Measurements from ENCODE around the gene PLRG1.
"Not testable (repeated sequence)": the region's sequence is repeated elsewhere in the genome, so short reads cannot be mapped to it uniquely, and the experiment has no call there.

The PLRG1 gene

GRCh38 chr4:154549894-154550790, at the start of gene PLRG1:
PLRG1 (minus strand) TSS chr4:154550400; CDS start chr4:154550308, 92 bp downstream.
- DNase-seq (ENCODE audit: low spot score) = peak; percentile 96

DNA sequence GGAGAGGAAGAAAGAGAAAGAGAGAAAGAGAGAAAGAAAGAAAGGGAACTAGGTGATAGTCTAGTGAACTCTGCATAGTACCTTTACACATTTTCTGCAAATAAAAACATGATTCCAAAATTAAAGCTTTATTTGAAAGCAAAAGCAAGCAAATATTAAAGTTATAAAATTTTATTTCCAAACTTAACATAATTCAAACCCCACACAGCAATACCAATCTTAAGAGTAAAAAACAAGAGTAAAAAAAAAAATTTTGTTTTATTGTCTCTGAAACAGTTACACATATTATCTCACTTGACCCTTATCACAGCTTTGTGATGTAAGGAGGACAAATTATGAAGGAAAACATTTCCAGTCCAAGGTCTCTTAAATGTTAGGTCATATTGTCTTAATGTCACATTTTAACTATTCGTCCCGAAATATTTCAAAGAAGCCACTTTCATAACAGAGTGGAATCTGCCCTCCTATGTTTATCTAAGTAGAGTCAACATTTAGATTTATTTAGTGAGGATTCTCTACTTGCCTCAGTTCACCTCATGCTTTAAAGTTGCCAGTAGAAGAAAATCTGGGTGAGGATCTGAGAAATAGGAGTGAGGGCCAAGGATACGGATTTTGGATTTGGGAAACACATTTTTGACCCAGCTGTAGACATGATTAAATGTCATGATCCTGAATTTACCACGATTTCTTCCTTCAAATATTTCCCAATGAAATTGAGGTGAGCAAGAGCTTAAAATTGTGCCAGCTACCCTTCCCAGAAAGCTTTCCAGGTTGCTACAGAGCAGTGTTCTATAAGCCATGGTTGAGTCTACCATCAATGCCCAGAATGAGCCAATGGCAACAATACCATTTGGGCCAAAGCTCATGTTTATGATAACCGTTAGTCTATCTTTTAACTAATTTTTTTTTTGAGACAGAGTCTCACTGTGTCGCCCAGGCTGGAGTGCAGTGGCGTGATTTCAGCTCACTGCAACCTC, 47.9 kb upstream of the PLRG1 start:
- DNase-seq (ENCODE audit: low spot score) = no peak

DNA sequence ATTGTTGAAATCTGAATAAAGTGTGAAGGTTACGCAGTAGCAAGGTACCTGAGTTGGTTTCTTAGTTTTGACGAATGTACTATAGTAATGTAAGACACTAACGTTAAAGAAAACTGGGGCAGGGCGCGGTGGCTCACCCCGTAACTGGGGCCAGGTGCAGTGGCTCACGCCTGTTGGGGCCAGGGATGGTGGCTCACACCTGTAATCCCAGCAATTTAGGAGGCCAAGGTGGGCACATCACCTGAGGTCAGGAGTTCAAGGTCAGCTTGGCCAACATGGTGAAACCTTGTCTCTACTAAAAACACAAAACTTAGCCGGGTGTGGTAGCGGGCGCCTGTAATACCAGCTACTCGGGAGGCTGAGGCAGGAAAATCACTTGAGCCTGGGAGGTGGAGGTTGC, 47.1 kb upstream of the PLRG1 start:
- not testable (repeated sequence) for DNase-seq (ENCODE audit: low spot score)

DNA sequence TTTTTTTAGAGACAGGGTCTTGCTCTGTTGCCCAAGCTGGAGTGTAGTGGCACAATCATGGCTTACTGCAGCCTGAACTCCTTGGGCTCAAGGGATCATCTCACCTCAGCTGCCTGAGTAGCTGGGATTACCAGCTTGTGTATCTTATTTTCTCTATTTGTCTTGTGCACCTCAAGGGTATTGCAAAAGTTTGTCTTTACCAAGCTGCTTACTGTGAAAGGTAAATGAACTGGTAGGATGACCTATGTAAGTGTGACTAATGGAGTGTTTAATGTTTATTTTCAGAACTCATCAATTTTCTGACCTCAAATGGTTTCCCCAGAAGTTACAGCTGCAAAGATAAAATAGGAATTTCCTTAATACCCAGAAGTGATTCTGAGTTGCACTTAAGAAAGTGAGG, 45.6 kb upstream of the PLRG1 start:
- no peak for DNase-seq (ENCODE audit: low spot score)

DNA sequence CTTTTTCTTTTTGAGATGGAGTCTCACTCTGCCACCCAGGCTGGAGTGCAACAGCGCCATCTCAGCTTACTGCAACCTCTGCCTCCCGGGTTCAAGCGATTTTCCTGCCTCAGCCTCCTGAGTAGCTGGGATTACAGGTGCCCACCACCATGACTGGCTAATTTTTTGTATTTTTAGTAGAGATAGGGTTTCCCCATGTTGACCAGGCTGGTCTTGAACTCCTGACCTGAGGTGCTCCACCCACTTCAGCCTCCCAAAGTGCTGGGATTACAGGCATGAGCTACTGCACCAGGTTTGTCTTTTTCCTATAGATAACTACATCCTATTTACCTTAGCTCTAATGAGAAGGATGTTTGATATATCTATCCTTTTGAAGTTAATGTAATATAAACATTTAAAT, 44.1 kb upstream of the PLRG1 start:
- not testable (repeated sequence) for DNase-seq (ENCODE audit: low spot score)

DNA sequence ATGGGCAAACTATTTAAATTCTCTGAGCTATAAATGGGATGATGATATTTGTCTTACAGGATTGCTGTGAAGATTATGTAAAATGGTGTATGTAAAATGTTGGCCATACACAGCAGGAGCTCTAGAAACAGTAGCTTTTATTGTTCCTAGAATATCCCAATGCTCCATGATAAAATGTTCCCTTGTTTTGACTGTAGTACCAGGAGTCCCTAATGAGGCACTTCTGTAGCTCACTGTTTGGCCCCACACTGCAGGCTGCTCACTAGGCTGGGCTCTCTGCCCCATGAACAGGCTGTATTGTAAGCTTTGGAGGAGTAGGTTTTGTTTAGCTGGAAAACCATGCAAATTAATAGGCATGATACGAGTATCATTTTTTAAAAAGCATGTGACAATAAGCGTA, 43.7 kb upstream of the PLRG1 start:
- no peak for DNase-seq (ENCODE audit: low spot score)

- no peak for DNase-seq (ENCODE audit: low spot score)
Measured at GRCh38 chr4:154591890-154592289, 41.7 kb upstream of the PLRG1 start.

DNA sequence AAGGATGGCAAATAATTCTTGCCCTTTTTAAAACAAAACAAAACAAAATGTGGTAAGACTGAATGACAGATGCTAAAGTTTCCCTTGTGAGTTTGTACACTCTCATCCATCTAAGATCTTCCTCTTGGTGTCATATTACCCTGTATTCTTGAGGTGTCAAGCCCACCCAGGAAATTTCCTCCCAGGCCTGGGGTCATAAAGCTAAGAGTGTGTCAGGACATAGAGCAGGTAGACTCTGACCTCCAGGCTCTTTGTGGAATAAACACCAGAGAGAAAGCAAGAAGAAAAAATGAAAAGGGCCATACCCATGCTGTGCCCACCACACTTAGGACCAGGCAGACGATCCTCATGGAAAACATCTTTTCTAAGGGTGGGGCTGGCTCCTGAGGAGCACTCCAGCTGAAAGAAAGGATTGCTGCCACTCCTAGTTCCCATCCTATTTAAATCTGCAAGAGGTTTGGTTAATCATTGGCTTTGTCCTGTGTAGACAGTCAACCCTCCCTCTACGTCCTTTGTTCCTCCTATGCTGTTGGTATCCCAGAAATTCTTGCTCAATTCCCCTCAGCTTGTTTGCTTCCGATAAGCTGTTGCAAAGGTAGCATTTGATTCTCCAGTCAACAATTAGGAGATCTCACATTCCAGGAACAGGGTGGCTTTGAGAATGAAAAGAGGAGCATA, 40.3 kb upstream of the PLRG1 start, which contains the start of gene FGA:
Gene FGA (minus strand): TSS at position 414 of the 678 bp plus-strand sequence. CDS start 55 bp downstream, at position 359.
- DNase-seq (ENCODE audit: low spot score) = no peak

- no peak for DNase-seq (ENCODE audit: low spot score)
Measured at GRCh38 chr4:154589296-154590197, 39.3 kb upstream of the PLRG1 start.

DNA sequence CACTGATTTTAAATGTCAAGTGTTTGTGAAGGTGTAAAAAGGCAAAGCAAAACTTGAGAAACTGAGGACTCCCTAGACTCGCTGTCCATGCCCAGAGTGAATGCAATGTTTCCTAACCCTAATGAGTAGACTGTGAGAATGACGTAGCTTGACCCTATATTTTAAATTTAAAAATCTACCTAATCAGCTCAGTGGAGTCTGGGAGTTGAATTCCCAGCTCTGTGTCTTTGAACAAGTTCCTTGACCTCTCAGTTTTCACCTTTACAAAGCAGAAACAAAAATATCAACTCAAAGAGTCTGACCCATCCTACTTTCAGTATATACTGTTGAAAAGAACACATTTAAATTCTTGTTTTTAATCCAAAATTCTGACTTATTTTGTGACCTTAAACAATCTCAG, 38.0 kb upstream of the PLRG1 start:
- DNase-seq (ENCODE audit: low spot score) = no peak

GRCh38 chr4:154586296-154587033, 36.3 kb upstream of the PLRG1 start:
- DNase-seq (ENCODE audit: low spot score) = no peak

GRCh38 chr4:154585369-154586018, 35.3 kb upstream of the PLRG1 start:
- DNase-seq (ENCODE audit: low spot score) = no peak

- no peak for DNase-seq (ENCODE audit: low spot score)
Measured at GRCh38 chr4:154584259-154584658, 34.1 kb upstream of the PLRG1 start.

DNA sequence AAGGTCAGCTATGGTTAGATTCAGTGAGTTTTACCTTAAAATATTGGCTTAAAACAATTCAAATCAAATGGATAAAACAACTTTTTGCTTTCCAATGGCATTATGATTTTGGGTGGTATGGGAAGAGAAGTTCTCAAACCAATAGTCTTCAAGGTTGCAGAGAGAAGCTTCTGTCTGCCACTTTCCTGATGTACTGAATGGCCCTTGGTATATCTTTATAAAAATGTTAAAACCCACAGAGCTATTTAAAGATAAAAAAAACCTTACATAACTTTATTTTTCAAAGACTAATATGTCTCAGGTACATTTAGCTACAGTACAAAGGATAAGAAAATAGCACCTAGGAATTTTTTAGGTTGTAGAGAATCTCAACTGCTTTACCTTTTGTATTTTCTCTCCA, 33.5 kb upstream of the PLRG1 start:
- DNase-seq (ENCODE audit: low spot score) = no peak

DNA sequence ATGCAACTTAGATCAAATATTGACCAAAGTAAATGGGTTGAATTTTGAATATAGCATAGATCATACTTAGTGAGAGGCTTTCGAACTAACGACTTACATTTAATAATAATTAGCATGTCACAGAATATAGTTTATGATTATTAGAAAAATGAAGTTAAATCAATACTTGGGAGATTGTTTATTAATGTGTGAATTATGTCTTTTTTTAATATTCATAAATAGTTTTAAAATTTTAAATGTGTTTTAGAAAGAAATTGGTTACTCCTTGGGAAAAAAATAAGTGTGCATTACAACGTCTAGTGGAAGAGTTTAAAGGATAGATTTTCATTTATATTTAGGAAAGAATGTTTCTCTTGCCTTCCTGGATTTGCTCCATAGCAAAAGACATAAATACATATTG, 33.0 kb upstream of the PLRG1 start:
- no peak for DNase-seq (ENCODE audit: low spot score)

- no peak for DNase-seq (ENCODE audit: low spot score)
Measured at GRCh38 chr4:154582723-154583122, 32.5 kb upstream of the PLRG1 start.

GRCh38 chr4:154579927-154580326, 29.7 kb upstream of the PLRG1 start:
- DNase-seq (ENCODE audit: low spot score) = no peak

DNA sequence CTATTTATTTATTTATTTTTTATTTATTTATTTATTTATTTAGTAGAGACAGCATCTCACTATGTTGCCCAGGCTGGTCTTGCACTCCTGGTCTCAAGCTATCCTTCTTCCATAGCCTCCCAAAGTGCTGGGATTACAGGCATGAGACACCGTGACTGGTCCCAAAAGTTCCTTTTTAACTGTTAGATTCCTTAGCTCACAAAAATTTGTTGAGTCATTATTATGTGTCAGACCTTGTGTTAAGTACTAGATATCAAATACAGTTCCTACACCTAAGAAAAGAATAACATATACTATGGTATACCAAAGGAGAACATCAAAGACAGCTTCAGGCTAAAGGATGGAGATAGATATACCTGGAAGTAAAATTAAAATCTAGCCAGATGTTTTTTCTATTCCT, 28.7 kb upstream of the PLRG1 start:
- no peak for DNase-seq (ENCODE audit: low spot score)

DNA sequence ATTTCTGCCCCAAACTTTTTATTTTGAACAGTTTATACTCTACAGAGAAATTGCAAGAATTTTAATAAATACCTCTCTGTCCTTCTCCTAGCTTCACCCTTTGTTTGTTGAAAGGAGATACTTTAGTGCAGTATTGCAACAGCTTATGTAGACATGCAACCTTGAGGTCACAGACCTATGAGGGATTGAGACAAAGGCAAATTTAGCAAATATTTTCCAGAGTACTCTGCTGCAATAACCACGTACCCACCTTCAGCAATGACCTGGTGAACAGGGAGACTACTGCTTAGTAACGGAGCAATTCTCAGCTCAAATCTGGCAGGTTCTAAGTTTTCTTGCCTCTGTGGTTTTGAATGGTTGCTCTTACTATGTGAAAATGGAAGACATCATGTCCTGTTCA, 27.1 kb upstream of the PLRG1 start:
- DNase-seq (ENCODE audit: low spot score) = no peak

- DNase-seq (ENCODE audit: low spot score) = no peak
Measured at GRCh38 chr4:154574311-154574710, 24.1 kb upstream of the PLRG1 start.

Measured in LoVo (cell line).